PC-9 (cell line): ENCODE measurements around the gene RAB4B. TPM values are rescaled to one million over a fixed set of nuclear protein-coding genes. Genes with fewer than 3 reads are reported as not detected.
A peak's percentile ranks its signal among the peaks of the same experiment; 100 is the strongest.
"Not testable (repeated sequence)": the region's sequence is repeated elsewhere in the genome, so short reads cannot be mapped to it uniquely, and the experiment has no call there.

Experiments used
- BruUV-seq: library from RNA; stranded (reverse); fragments of 400-500 nt; replicated peaks from 2 replicates; lab custom pipeline; 2021; lab: Mats Ljungman, UMichigan
- CTCF ChIA-PET: fragments of 300-600 bp; sonication (Branson Sonifier 250); formaldehyde crosslinking; loops from one replicate; lab custom pipeline; 2022; ENCODE audit warnings: antibody characterized with exemption; lab: Charles Lee
- POLR2A ChIA-PET: fragments of 300-600 bp; sonication (Branson Sonifier 250); formaldehyde crosslinking; loops from one replicate; lab custom pipeline; 2022; ENCODE audit warnings: antibody characterized with exemption; ENCODE audit not compliant: unreplicated experiment; lab: Charles Lee
- DNase-seq, 2 experiments: peaks; one replicate each; pipeline versions ENCODE4 v3.0.0 to v3.0.0-alpha.2; 2015 to 2022; ENCODE audit warnings: mixed read lengths in 1 of 2
- H2AFZ ChIP-seq: fragments of 200-600 bp; sonication (generic); 2 replicates; pipeline ENCODE4 v1.8.1; 2017; ENCODE audit warnings: antibody characterized with exemption
- H3F3A ChIP-seq: fragments of 200-600 bp; sonication (generic); 2 replicates; pipeline ENCODE4 v1.8.1; 2017; ENCODE audit warnings: antibody characterized with exemption, mild to moderate bottlenecking, low read depth; ENCODE audit not compliant: insufficient read depth
- H3K27ac ChIP-seq: fragments of 200-600 bp; sonication (generic); 2 replicates; pipeline ENCODE4 v1.6.1; 2016; ENCODE audit warnings: mixed run types
- H3K27me3 ChIP-seq: fragments of 200-600 bp; sonication (generic); 2 replicates; pipeline ENCODE4 v1.6.1; 2016; ENCODE audit warnings: low read depth, mixed run types; ENCODE audit not compliant: insufficient read depth
- H3K36me3 ChIP-seq: fragments of 200-600 bp; sonication (generic); 2 replicates; pipeline ENCODE4 v1.6.1; 2016; ENCODE audit warnings: low read depth, mixed run types
- H3K4me1 ChIP-seq: fragments of 200-600 bp; sonication (generic); replicated peaks from 2 replicates; pipeline ENCODE4 v1.6.1; 2016; ENCODE audit warnings: mixed run types; ENCODE audit not compliant: insufficient read depth
- H3K4me2 ChIP-seq: fragments of 200-600 bp; sonication (generic); 2 replicates; pipeline ENCODE4 v1.6.1; 2017; ENCODE audit warnings: mixed run types
- H3K4me3 ChIP-seq: fragments of 200-600 bp; sonication (generic); 2 replicates; pipeline ENCODE4 v1.6.1; 2016; ENCODE audit warnings: mixed run types
- H3K79me2 ChIP-seq: fragments of 200-600 bp; sonication (generic); 2 replicates; pipeline ENCODE4 v1.6.1; 2017; ENCODE audit warnings: low read depth, mixed run types
- H3K9me2 ChIP-seq: fragments of 200-600 bp; sonication (generic); 2 replicates; pipeline ENCODE4 v1.8.1; 2017; ENCODE audit warnings: mild to moderate bottlenecking; ENCODE audit not compliant: insufficient read depth
- H3K9me3 ChIP-seq: fragments of 200-600 bp; sonication (generic); 2 replicates; pipeline ENCODE4 v1.8.1; 2016; ENCODE audit warnings: low read depth; ENCODE audit not compliant: insufficient read depth
- H4K20me1 ChIP-seq: fragments of 200-600 bp; sonication (generic); 2 replicates; pipeline ENCODE4 v1.8.1; 2017; ENCODE audit not compliant: insufficient read depth
- EZH2 ChIP-seq: fragments of 200-600 bp; sonication (generic); IDR thresholded peaks from 2 replicates; pipeline ENCODE4 v1.8.0; 2017; ENCODE audit warnings: antibody characterized with exemption, low read depth
- intact Hi-C: fragments of 100-400 bp; cut with micrococcal nuclease; formaldehyde crosslinking; loops from one replicate; pipeline ENCODE4 v1.10.0; 2022; ENCODE audit not compliant: unreplicated experiment
- total RNA-seq: library from RNA; stranded (reverse); gene quantifications from 2 replicates; pipeline ENCODE4 v1.2.3, GENCODE V29; 2021
- TF ChIP-seq, protein P1 (sequence below): fragments of 200-600 bp; sonication (generic); conservative IDR thresholded peaks from 2 replicates; pipeline ENCODE4 v1.6.1; 2017; ENCODE audit warnings: mixed run types, antibody characterized with exemption, mild to moderate bottlenecking, moderate library complexity

RAB4B gene
- total RNA-seq, 1 experiment from 2014 or later = 22.2 TPM

DNA sequence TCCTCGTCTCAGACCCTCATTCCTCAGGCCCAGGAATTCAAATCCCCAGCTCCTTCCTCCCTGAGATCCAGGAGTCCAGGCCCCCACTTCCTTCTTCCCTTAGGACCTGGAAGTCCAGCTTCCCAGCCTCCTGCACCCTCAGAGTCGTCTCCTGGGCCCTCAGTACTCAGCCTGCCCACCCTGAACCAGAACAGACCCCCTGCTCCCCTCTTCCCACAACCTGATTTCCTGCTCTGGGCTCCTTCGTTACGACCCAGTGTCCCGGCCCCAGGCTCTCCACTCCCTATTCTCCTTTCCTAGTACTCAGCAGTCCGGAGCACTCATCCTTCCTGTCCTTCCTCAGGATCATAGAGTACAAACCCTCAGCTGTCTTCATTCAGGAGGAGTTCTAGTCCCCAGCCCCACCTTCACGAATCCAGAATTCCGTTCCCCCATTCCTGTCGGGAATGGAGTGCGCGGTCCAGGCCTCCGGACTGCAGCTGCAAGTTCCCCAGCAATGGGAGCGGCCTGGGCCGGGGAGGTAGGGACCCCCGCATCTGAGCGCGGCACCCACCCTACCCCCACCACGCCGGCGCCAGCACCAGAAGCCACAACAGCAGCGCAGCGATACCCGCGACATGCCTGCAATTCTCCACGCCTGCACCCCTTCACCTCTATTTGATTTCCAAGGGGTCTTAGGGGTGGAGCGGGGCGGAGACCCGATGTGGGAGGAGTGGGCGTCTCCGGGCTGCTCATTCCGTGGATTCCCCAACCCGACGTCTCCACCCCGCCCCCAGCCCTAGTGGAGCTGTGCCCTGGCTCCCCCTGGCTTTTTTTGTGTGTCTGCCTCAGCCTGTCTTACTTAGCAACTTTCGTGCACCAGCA is 33.7 kb downstream of the RAB4B start:
- DNase-seq = no peak
- H3K36me3 ChIP-seq = no peaks in the 10 kb centered on the region
- TF ChIP-seq, protein P1, sequence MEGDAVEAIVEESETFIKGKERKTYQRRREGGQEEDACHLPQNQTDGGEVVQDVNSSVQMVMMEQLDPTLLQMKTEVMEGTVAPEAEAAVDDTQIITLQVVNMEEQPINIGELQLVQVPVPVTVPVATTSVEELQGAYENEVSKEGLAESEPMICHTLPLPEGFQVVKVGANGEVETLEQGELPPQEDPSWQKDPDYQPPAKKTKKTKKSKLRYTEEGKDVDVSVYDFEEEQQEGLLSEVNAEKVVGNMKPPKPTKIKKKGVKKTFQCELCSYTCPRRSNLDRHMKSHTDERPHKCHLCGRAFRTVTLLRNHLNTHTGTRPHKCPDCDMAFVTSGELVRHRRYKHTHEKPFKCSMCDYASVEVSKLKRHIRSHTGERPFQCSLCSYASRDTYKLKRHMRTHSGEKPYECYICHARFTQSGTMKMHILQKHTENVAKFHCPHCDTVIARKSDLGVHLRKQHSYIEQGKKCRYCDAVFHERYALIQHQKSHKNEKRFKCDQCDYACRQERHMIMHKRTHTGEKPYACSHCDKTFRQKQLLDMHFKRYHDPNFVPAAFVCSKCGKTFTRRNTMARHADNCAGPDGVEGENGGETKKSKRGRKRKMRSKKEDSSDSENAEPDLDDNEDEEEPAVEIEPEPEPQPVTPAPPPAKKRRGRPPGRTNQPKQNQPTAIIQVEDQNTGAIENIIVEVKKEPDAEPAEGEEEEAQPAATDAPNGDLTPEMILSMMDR = no peak
- TF ChIP-seq EZH2 = no peak
- no peaks in the 10 kb centered on the region for H3K27me3 ChIP-seq
- H3K27ac ChIP-seq = no peak overlapping the region
- BruUV-seq = TSS peak; percentile 4
- H3K4me2 ChIP-seq = no peak overlapping the region
- H3K4me3 ChIP-seq = no peak overlapping the region
- H4K20me1 ChIP-seq = peaks cover 5% of the 10 kb centered on the region
- H3K4me1 ChIP-seq = no peaks in the 10 kb centered on the region
- intact Hi-C loops = loop anchor here (5.0 kb wide), 1 partner anchor 59 kb away; the partner anchor contains the start of genes ACTMAP and SNRPA
- no peaks in the 10 kb centered on the region for H3K9me3 ChIP-seq
- no peaks in the 10 kb centered on the region for H3K79me2 ChIP-seq
- no peaks in the 10 kb centered on the region; the same call in 1 of the 2 replicates for H3F3A ChIP-seq
- H2AFZ ChIP-seq = no peak overlapping the region
- ChIA-PET POLR2A (interaction anchor here (0.7 kb wide), 3 partner anchors 489 to 515 kb away, joined by 3 to 5 read pairs (median 4); no protein-coding TSS in a partner anchor), CTCF (no interaction called here)
- no peaks in the 10 kb centered on the region for H3K9me2 ChIP-seq

DNA sequence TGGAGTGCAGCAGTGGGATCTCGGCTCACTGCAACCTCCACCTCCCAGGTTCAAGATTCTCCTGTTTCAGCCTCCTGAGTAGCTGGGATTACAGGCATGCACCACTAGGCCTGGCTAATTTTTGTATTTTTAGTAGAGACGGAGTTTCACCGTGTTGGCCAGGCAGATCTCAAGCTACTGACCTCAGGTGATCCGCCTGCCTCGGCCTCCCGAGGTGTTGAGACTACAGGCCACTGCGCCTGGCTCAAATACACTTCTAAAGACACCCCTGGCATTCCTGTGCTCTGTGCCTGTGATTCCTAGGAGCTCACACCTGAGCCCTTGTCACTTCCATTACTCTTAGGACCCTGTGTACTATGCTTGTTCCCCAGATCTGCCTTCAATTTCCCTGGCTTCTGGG is 34.5 kb downstream of the RAB4B start:
- POLR2A ChIA-PET, CTCF ChIA-PET, BruUV-seq, H3K4me3 ChIP-seq, H3K9me2 ChIP-seq, H3K4me2 ChIP-seq, DNase-seq, H3K79me2 ChIP-seq, H4K20me1 ChIP-seq, H3F3A ChIP-seq, H2AFZ ChIP-seq, H3K9me3 ChIP-seq, H3K27me3 ChIP-seq, H3K4me1 ChIP-seq, H3K36me3 ChIP-seq, H3K27ac ChIP-seq: not testable (repeated sequence)
- intact Hi-C loops = loop anchor here (5.0 kb wide), 1 partner anchor 60 kb away; the partner anchor contains the start of genes ACTMAP and SNRPA

DNA sequence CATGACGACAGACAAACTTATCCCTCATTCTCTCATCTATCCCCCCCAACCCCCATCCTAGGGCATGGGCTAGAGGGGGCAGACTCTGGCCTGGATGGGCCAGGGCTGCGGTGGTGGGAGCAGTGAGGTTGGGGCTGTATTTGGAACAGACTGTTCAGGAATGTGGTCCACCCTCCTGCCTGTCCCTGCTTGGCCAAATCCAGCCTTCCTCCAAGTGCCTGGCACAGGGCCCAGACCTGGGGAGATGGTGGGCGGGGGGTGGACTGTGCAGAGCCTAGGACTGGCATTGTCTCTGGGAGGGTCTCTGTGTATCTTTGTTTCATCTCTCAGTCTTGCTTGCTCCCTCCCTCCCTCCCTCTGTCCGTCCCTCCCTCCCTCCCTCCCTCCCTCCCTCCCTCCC is 35.1 kb downstream of the RAB4B start:
- intact Hi-C loops = loop anchor here (5.0 kb wide), 1 partner anchor 61 kb away; the partner anchor contains the start of genes ACTMAP and SNRPA
- Histone ChIP-seq H3K9me3 (no peaks in the 10 kb centered on the region), H3K4me1 (no peaks in the 10 kb centered on the region), H3K36me3 (no peaks in the 10 kb centered on the region), H3K9me2 (no peaks in the 10 kb centered on the region), H3F3A (no peaks in the 10 kb centered on the region; the same call in 1 of the 2 replicates), H3K27ac (no peak overlapping the region), H3K79me2 (no peaks in the 10 kb centered on the region), H3K27me3 (no peaks in the 10 kb centered on the region), H3K4me2 (no peak overlapping the region), H2AFZ (no peak overlapping the region), H3K4me3 (no peak overlapping the region), H4K20me1 (no peaks in the 10 kb centered on the region)
- CTCF ChIA-PET = no interaction called here
- no TSS peak for BruUV-seq
- POLR2A ChIA-PET = no interaction called here
- TF ChIP-seq, protein P1 = no peak
- peak in 1 of 2 experiments; percentile 48 for DNase-seq
